HCT116 (cell line): ENCODE results near the gene RIMS1. TPM values are rescaled to one million over a fixed set of nuclear protein-coding genes. Genes with fewer than 3 reads are reported as not detected.

Experiments
- ATAC-seq: fragments of 200-7000 bp; cut with Tn5 transposase; 2 replicates; pipeline ENCODE4 v1.9.1; 2020; ENCODE audit warnings: mild to moderate bottlenecking, moderate library complexity
- BruUV-seq: library from RNA; stranded (reverse); fragments of 400-500 nt; replicated peaks from 2 replicates; lab custom pipeline; 2021; lab: Mats Ljungman, UMichigan
- CTCF ChIA-PET: fragments of 300-600 bp; sonication (Branson Sonifier 250); formaldehyde crosslinking; loops from one replicate; lab custom pipeline; 2021; ENCODE audit warnings: antibody characterized with exemption; lab: Charles Lee
- POLR2A ChIA-PET: fragments of 300-600, 350-600 bp; sonication (Branson Sonifier 250); formaldehyde crosslinking; loops from one replicate; lab custom pipeline; 2021; ENCODE audit warnings: antibody characterized with exemption; lab: Charles Lee
- RAD21 ChIA-PET, 2 experiments: fragments of 300-600 bp; sonication (Branson Sonifier 250); formaldehyde crosslinking; loops; one replicate each; lab custom pipeline; 2023; ENCODE audit warnings: low total read pairs in 2 of 2; ENCODE audit not compliant: uncharacterized antibody in 2 of 2, unreplicated experiment in 2 of 2, low non-redundant PET in 1 of 2; lab: Charles Lee
- DNase-seq: peaks from one replicate; pipeline ENCODE4 v3.0.0-alpha.2; 2010; ENCODE audit warnings: low read depth, low spot score
- H2AFZ ChIP-seq: fragments of 200-600 bp; shearing (Covaris generic), sonication (generic); 2 replicates; pipeline ENCODE4 v1.6.1; 2017; ENCODE audit warnings: low read depth, mixed run types, mixed read lengths, antibody characterized with exemption, low read length; ENCODE audit not compliant: poor library complexity, severe bottlenecking
- H3K27ac ChIP-seq: 2 replicates; pipeline ENCODE4 v1.5.1; 2012; ENCODE audit warnings: low read depth, low read length
- H3K27me3 ChIP-seq: fragments of 200-600 bp; sonication (generic); 2 replicates; pipeline ENCODE4 v1.6.1; 2016; ENCODE audit warnings: mixed run types, low read length, mixed read lengths; ENCODE audit not compliant: insufficient read depth
- H3K36me3 ChIP-seq, 2 experiments: fragments of 200-500 bp in 1 of 2; fragments of 200-600 bp in 1 of 2; sonication (Bioruptor generic) in 1 of 2; sonication (generic) in 1 of 2; 2 replicates each; pipeline versions ENCODE4 v1.5.1 to v1.6.1; 2014 to 2016; ENCODE audit warnings: low read length in 2 of 2, inconsistent platforms in 1 of 2, mixed read lengths in 1 of 2, mixed run types in 1 of 2; ENCODE audit not compliant: insufficient read depth in 2 of 2, control insufficient read depth in 1 of 2
- H3K4me1 ChIP-seq, 2 experiments: fragments of 200-600 bp in 1 of 2; sonication (generic) in 1 of 2; 2 replicates each; pipeline versions ENCODE4 v1.5.1 to v1.6.1; 2012 to 2017; ENCODE audit warnings: low read length in 2 of 2, inconsistent platforms in 1 of 2, mild to moderate bottlenecking in 1 of 2, mixed read lengths in 1 of 2, mixed run types in 1 of 2, moderate library complexity in 1 of 2; ENCODE audit not compliant: insufficient read depth in 2 of 2, control insufficient read depth in 1 of 2
- H3K4me2 ChIP-seq: fragments of 200-600 bp; sonication (generic); 2 replicates; pipeline ENCODE4 v1.6.1; 2017; ENCODE audit warnings: mixed run types, low read length, mixed read lengths
- H3K4me3 ChIP-seq, 2 experiments: fragments of 200-600 bp in 1 of 2; sonication (generic) in 1 of 2; replicated peaks in 1 of 2; 2 replicates each; pipeline ENCODE4 v1.5.1; 2011 to 2016; ENCODE audit warnings: low read length in 2 of 2, control low read depth in 1 of 2, low read depth in 1 of 2, mild to moderate bottlenecking in 1 of 2, mixed read lengths in 1 of 2, mixed run types in 1 of 2
- H3K79me2 ChIP-seq: fragments of 200-600 bp; sonication (generic); 2 replicates; pipeline ENCODE4 v1.6.1; 2017; ENCODE audit warnings: mild to moderate bottlenecking, mixed run types, low read length, moderate library complexity, mixed read lengths; ENCODE audit not compliant: insufficient read depth
- H3K9ac ChIP-seq: fragments of 200-600 bp; sonication (generic); 2 replicates; pipeline ENCODE4 v1.6.1; 2016; ENCODE audit warnings: low read length, mixed read lengths
- H3K9me2 ChIP-seq: fragments of 200-600 bp; sonication (generic), shearing (Covaris generic); 2 replicates; pipeline ENCODE4 v1.6.1; 2017; ENCODE audit warnings: mixed run types, mild to moderate bottlenecking, moderate library complexity; ENCODE audit not compliant: insufficient read depth
- H3K9me3 ChIP-seq, 2 experiments: fragments of 200-500 bp in 1 of 2; fragments of 200-600 bp in 1 of 2; sonication (Bioruptor generic) in 1 of 2; sonication (generic) in 1 of 2; 2 replicates each; pipeline ENCODE4 v1.6.1; 2014 to 2017; ENCODE audit warnings: low read length in 2 of 2, mixed read lengths in 2 of 2, inconsistent platforms in 1 of 2, low read depth in 1 of 2, mild to moderate bottlenecking in 1 of 2, mixed run types in 1 of 2, moderate library complexity in 1 of 2; ENCODE audit not compliant: control insufficient read depth in 1 of 2, insufficient read depth in 1 of 2
- H4K20me1 ChIP-seq: fragments of 200-600 bp; sonication (generic), shearing (Covaris generic); 2 replicates; pipeline ENCODE4 v1.6.1; 2017; ENCODE audit warnings: mixed run types, mild to moderate bottlenecking, moderate library complexity; ENCODE audit not compliant: insufficient read depth
- ATF3 ChIP-seq: IDR thresholded peaks from 2 replicates; pipeline ENCODE4 v1.6.1; 2012
- CEBPB ChIP-seq: IDR thresholded peaks from 2 replicates; pipeline ENCODE4 v1.6.1; 2012; ENCODE audit warnings: low read depth
- ELF1 ChIP-seq: IDR thresholded peaks from 2 replicates; pipeline ENCODE4 v1.6.1; 2012; ENCODE audit warnings: low read depth, borderline replicate concordance
- EZH2 ChIP-seq: fragments of 200-600 bp; sonication (generic); IDR thresholded peaks from 2 replicates; pipeline ENCODE4 v1.6.1; 2017; ENCODE audit warnings: antibody characterized with exemption, mixed run types
- EZH2phosphoT487 ChIP-seq: fragments of 200-600 bp; IDR thresholded peaks from 2 replicates; pipeline ENCODE4 v1.6.1; 2018; ENCODE audit warnings: antibody characterized with exemption, borderline replicate concordance
- MAX ChIP-seq: IDR thresholded peaks from 2 replicates; pipeline ENCODE4 v1.6.1; 2012
- POLR2A ChIP-seq: IDR thresholded peaks from 2 replicates; pipeline ENCODE4 v1.7.0; 2011; ENCODE audit warnings: borderline replicate concordance; ENCODE audit not compliant: insufficient read depth, insufficient read length; ENCODE audit errors: extremely low read depth
- POLR2AphosphoS5 ChIP-seq: IDR thresholded peaks from 2 replicates; pipeline ENCODE4 v1.6.1; 2011; ENCODE audit warnings: mild to moderate bottlenecking, low read depth, low read length, moderate library complexity
- RAD21 ChIP-seq: IDR thresholded peaks from 2 replicates; pipeline ENCODE4 v1.6.1; 2012; ENCODE audit warnings: low read depth, mild to moderate bottlenecking
- REST ChIP-seq: IDR thresholded peaks from 2 replicates; pipeline ENCODE4 v1.6.1; 2012; ENCODE audit warnings: low read depth
- SIN3A ChIP-seq: IDR thresholded peaks from 2 replicates; pipeline ENCODE4 v1.6.1; 2012; ENCODE audit warnings: low read depth
- ZFX ChIP-seq: fragments of 450-650 bp; IDR thresholded peaks from 2 replicates; pipeline ENCODE4 v1.6.1; 2017
- intact Hi-C: fragments of 100-400 bp; cut with micrococcal nuclease; formaldehyde crosslinking; loops from 2 replicates; pipeline ENCODE4 v1.10.0; 2022
- total RNA-seq: library from RNA; stranded (reverse); gene quantifications from one replicate; pipeline ENCODE4 v1.2.1, GENCODE V29; 2021; ENCODE audit not compliant: unreplicated experiment
- TF ChIP-seq, protein P1 (sequence below): IDR thresholded peaks from 2 replicates; pipeline ENCODE4 v1.6.1; 2011; ENCODE audit warnings: mild to moderate bottlenecking, low read length, moderate library complexity; ENCODE audit not compliant: insufficient replicate concordance; ENCODE audit errors: extremely low read depth

Gene RIMS1
- total RNA-seq, 1 experiment from 2014 or later: not detected

DNA sequence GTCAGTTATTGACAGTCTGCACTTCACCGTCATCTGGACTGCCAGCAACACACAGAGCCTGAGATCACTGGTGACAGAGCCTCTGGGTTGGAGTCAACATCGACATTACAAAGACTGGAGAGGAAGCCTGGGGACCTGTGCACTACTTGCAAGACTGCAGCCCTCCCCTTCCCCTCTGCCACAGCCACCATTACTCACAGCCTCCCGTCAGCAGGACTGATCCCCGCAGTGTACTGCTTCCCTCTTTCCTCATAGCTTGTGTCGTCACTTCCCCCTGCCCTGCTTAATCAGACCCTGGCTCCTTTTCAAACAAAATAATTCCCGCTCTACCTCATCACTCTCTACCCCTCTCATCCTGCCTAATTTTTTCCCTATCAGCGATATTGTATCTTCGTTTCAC, 500.0 kb downstream of the RIMS1 start:
- intact Hi-C loops: no loop called here
- peaks cover 10% of the 10 kb centered on the region for H3K27me3 ChIP-seq
- ChIA-PET CTCF (no interaction called here), RAD21 (no interaction called here), POLR2A (no interaction called here)
- H3K4me1 ChIP-seq: no peaks in the 10 kb centered on the region
- H3K9me3 ChIP-seq: no peaks in the 10 kb centered on the region
- H3K79me2 ChIP-seq: no peaks in the 10 kb centered on the region
- H3K36me3 ChIP-seq: no peaks in the 10 kb centered on the region
- no peak overlapping the region for H3K9ac ChIP-seq
- no peak overlapping the region for H3K27ac ChIP-seq
- BruUV-seq: no TSS peak
- ATAC-seq (no peak), DNase-seq (no peak)
- no peak overlapping the region for H3K4me3 ChIP-seq
- H3K9me2 ChIP-seq: no peaks in the 10 kb centered on the region
- H4K20me1 ChIP-seq: no peaks in the 10 kb centered on the region
- no peak overlapping the region for H3K4me2 ChIP-seq
- H2AFZ ChIP-seq: no peak overlapping the region
- TF ChIP-seq EZH2: no peak
- TF ChIP-seq REST: no peak
- no peak for TF ChIP-seq POLR2AphosphoS5
- TF ChIP-seq, all 23 proteins: peak for 0

GRCh38 chr6:72389698-72390097, 503.3 kb downstream of the RIMS1 start:
- ChIA-PET RAD21 (no interaction called here), POLR2A (no interaction called here), CTCF (no interaction called here)
- H3K9ac ChIP-seq: no peak overlapping the region
- no peaks in the 10 kb centered on the region for H3K36me3 ChIP-seq
- H3K27me3 ChIP-seq: peaks cover 18% of the 10 kb centered on the region
- ATAC-seq: no peak
- no peak overlapping the region for H2AFZ ChIP-seq
- H3K9me2 ChIP-seq: no peaks in the 10 kb centered on the region
- H3K27ac ChIP-seq: no peak overlapping the region
- no TSS peak for BruUV-seq
- no peaks in the 10 kb centered on the region for H4K20me1 ChIP-seq
- no peaks in the 10 kb centered on the region for H3K9me3 ChIP-seq
- H3K4me2 ChIP-seq: no peak overlapping the region
- intact Hi-C loops: no loop called here
- H3K4me3 ChIP-seq: no peak overlapping the region
- no peaks in the 10 kb centered on the region for H3K4me1 ChIP-seq
- H3K79me2 ChIP-seq: no peaks in the 10 kb centered on the region
- no peak for DNase-seq
- no peak for TF ChIP-seq RAD21
- TF ChIP-seq ATF3: no peak
- TF ChIP-seq, protein P1, sequence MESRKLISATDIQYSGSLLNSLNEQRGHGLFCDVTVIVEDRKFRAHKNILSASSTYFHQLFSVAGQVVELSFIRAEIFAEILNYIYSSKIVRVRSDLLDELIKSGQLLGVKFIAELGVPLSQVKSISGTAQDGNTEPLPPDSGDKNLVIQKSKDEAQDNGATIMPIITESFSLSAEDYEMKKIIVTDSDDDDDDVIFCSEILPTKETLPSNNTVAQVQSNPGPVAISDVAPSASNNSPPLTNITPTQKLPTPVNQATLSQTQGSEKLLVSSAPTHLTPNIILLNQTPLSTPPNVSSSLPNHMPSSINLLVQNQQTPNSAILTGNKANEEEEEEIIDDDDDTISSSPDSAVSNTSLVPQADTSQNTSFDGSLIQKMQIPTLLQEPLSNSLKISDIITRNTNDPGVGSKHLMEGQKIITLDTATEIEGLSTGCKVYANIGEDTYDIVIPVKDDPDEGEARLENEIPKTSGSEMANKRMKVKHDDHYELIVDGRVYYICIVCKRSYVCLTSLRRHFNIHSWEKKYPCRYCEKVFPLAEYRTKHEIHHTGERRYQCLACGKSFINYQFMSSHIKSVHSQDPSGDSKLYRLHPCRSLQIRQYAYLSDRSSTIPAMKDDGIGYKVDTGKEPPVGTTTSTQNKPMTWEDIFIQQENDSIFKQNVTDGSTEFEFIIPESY: no peak
- TF ChIP-seq EZH2: no peak
- no peak for TF ChIP-seq POLR2A
- no peak for TF ChIP-seq EZH2phosphoT487
- TF ChIP-seq ELF1: no peak
- TF ChIP-seq MAX: no peak
- TF ChIP-seq ZFX: no peak
- no peak for TF ChIP-seq POLR2AphosphoS5
- TF ChIP-seq SIN3A: no peak
- no peak for TF ChIP-seq CEBPB
